ENCODE data around the gene ACYP2.

- peak in 2 of 3 experiments; percentile 33 for TF ChIP-seq CTCF (IDR thresholded peaks at IDR 0.05)
- no peak for TF ChIP-seq POLR2AphosphoS5 (IDR thresholded peaks at IDR 0.05)
- TF ChIP-seq POLR2A (IDR thresholded peaks at IDR 0.05; ENCODE audit: low read depth): no peak
- no peak for TF ChIP-seq EP300 (IDR thresholded peaks at IDR 0.05)
Measured at GRCh38 chr2:54161660-54162424, 46.4 kb downstream of the ACYP2 start.
